K562 (cell line): ENCODE measurements around the gene ESR2. TPM values are rescaled to one million over a fixed set of nuclear protein-coding genes. Genes with fewer than 3 reads are reported as not detected.

ENCODE experiments used
- BACH1 ChIP-seq: fragments of 200-800 bp; sonication (Bioruptor generic); IDR thresholded peaks from 2 replicates; pipeline ENCODE4 v1.6.1; 2016; ENCODE audit warnings: missing genetic modification characterization, missing compliant biosample characterization
- DMBX1 ChIP-seq: fragments of 250-450 bp; sonication (Bioruptor Pico); IDR thresholded peaks from 2 replicates; pipeline ENCODE4 v1.8.0; 2022; ENCODE audit warnings: inconsistent platforms, mild to moderate bottlenecking, moderate library complexity, borderline replicate concordance
- EP300 ChIP-seq: IDR thresholded peaks from 2 replicates; pipeline ENCODE4 v1.6.1; 2012; ENCODE audit warnings: low read length, improper control_type of control experiment
- FIP1L1 ChIP-seq: fragments of 200-400 bp; formaldehyde crosslinking; IDR thresholded peaks from 2 replicates; pipeline ENCODE4 v1.6.1; 2018; ENCODE audit warnings: mild to moderate bottlenecking, low read depth, low read length; ENCODE audit not compliant: poor library complexity, severe bottlenecking
- HEY1 ChIP-seq: fragments of 250-450 bp; sonication (Bioruptor Pico); IDR thresholded peaks from 2 replicates; pipeline ENCODE4 v1.5.0; 2020; ENCODE audit warnings: mild to moderate bottlenecking, moderate library complexity, borderline replicate concordance
- LARP7 ChIP-seq: fragments of 450-650 bp; IDR thresholded peaks from 2 replicates; pipeline ENCODE4 v1.6.1; 2016
- MAFG ChIP-seq: fragments of 450-650 bp; conservative IDR thresholded peaks from 2 replicates; pipeline ENCODE4 v1.6.1; 2016; ENCODE audit warnings: missing genetic modification characterization, missing compliant biosample characterization
- MBD1 ChIP-seq: fragments of 250-450 bp; sonication (Bioruptor Pico); IDR thresholded peaks from 2 replicates; pipeline ENCODE4 v1.8.0; 2022; ENCODE audit warnings: inconsistent platforms
- MEIS2 ChIP-seq: fragments of 450-650 bp; IDR thresholded peaks from 2 replicates; pipeline ENCODE4 v1.6.1; 2014; ENCODE audit warnings: mild to moderate bottlenecking; ENCODE audit not compliant: partially characterized antibody
- NONO ChIP-seq, 2 experiments: fragments of 200-400 bp in 1 of 2; fragments of 450-650 bp in 1 of 2; formaldehyde crosslinking in 1 of 2; IDR thresholded peaks; 2 replicates each; pipeline ENCODE4 v1.6.1; 2017; ENCODE audit warnings: low read depth in 2 of 2, mild to moderate bottlenecking in 2 of 2, moderate library complexity in 2 of 2, low read length in 1 of 2
- PCBP2 ChIP-seq: fragments of 200-400 bp; formaldehyde crosslinking; IDR thresholded peaks from 2 replicates; pipeline ENCODE4 v1.6.1; 2018; ENCODE audit warnings: low read length, low read depth, mild to moderate bottlenecking, moderate library complexity; ENCODE audit not compliant: poor library complexity, severe bottlenecking
- PHTF2 ChIP-seq: fragments of 250-450 bp; sonication (Bioruptor Pico); IDR thresholded peaks from 2 replicates; pipeline ENCODE4 v1.5.0; 2021; ENCODE audit warnings: mild to moderate bottlenecking
- POLR2G ChIP-seq: fragments of 200-400 bp; formaldehyde crosslinking; IDR thresholded peaks from 2 replicates; pipeline ENCODE4 v1.6.1; 2017; ENCODE audit warnings: low read depth, mild to moderate bottlenecking, antibody characterized with exemption, low read length, moderate library complexity
- RBFOX2 ChIP-seq: fragments of 200-400 bp; formaldehyde crosslinking; IDR thresholded peaks from 2 replicates; pipeline ENCODE4 v1.6.1; 2017; ENCODE audit warnings: low read depth, mild to moderate bottlenecking, low read length, moderate library complexity
- RUNX1 ChIP-seq: sonication (generic); IDR thresholded peaks from 2 replicates; pipeline ENCODE4 v1.6.1; 2016; ENCODE audit warnings: antibody characterized with exemption, low read depth
- U2AF2 ChIP-seq: fragments of 200-400 bp; formaldehyde crosslinking; optimal IDR thresholded peaks from 2 replicates; pipeline ENCODE3; 2017; ENCODE audit warnings: low read depth, mild to moderate bottlenecking, low read length
- YBX1 ChIP-seq: fragments of 450-650 bp; IDR thresholded peaks from 2 replicates; pipeline ENCODE4 v1.7.1; 2016; ENCODE audit warnings: mild to moderate bottlenecking
- ZBTB2 ChIP-seq: fragments of 450-650 bp; IDR thresholded peaks from 2 replicates; pipeline ENCODE4 v1.6.1; 2016; ENCODE audit warnings: antibody characterized with exemption
- ZFP91 ChIP-seq: sonication (generic); formaldehyde crosslinking; IDR thresholded peaks from 2 replicates; pipeline ENCODE4 v1.8.0; 2022; ENCODE audit warnings: mild to moderate bottlenecking, missing genetic modification reagents
- ZNF197 ChIP-seq: fragments of 200-800 bp; sonication (Bioruptor generic); IDR thresholded peaks from 2 replicates; pipeline ENCODE4 v1.6.1; 2016; ENCODE audit warnings: low read depth, missing genetic modification characterization, missing compliant biosample characterization
- ZNF212 ChIP-seq: fragments of 450-650 bp; formaldehyde crosslinking; IDR thresholded peaks from 2 replicates; pipeline ENCODE4 v1.4.0; 2020; ENCODE audit warnings: mild to moderate bottlenecking
- ZNF253 ChIP-seq: fragments of 250-450 bp; sonication (Bioruptor Pico); conservative IDR thresholded peaks from 2 replicates; pipeline ENCODE4 v1.6.1; 2021; ENCODE audit warnings: mild to moderate bottlenecking
- polyA plus RNA-seq, 8 experiments: library from polyadenylated mRNA; depleted of rRNA in 4 of 8; stranded (reverse) in 5 of 8; unstranded in 3 of 8; fragments of >200 nt; fragmentation: Nextera tagmentation in 2 of 8; fragmentation: Illumina TruSeq in 1 of 8; extraction: Ambion mirVana in 2 of 8; extraction: Trizol in 1 of 8; gene quantifications; 2 replicates each; pipeline versions ENCODE4 v1.2.1 to v1.2.3, GENCODE V29; 2011 to 2014; ENCODE audit warnings: inconsistent platforms in 1 of 8, missing spikeins in 1 of 8
- total RNA-seq, 7 experiments: library from RNA; depleted of rRNA in 6 of 7; stranded (reverse); fragments of >200 nt in 6 of 7; fragmentation: Illumina TruSeq in 2 of 7; extraction: Trizol in 2 of 7; gene quantifications; 2 replicates each; pipeline versions ENCODE4 v1.2.1 to v1.2.3, GENCODE V29; 2011 to 2021; ENCODE audit warnings: low replicate concordance in 1 of 7
- TF ChIP-seq, protein P1 (sequence below): fragments of 450-650 bp; formaldehyde crosslinking; IDR thresholded peaks from 2 replicates; pipeline ENCODE4 v1.4.0; 2020; ENCODE audit warnings: mild to moderate bottlenecking, moderate library complexity
- TF ChIP-seq, protein P2 (sequence below): sonication (generic); formaldehyde crosslinking; IDR thresholded peaks from 2 replicates; pipeline ENCODE4 v1.5.0; 2020; ENCODE audit warnings: missing genetic modification reagents

Gene ESR2
- total and polyA plus RNA-seq, 9 of the 15 experiments (the other 6 are each of a cell fraction or from before 2014, with no cell fraction given): 0.07 to 3.8 (median 2.0) TPM

GRCh38 chr14:64194404-64194803 is 99.8 kb downstream of the ESR2 start (continued):
- TF ChIP-seq MAFG (tag): peak; percentile 90
- no peak for TF ChIP-seq ZNF253
- TF ChIP-seq DMBX1 (CRISPR knock-in tag): no peak
- TF ChIP-seq FIP1L1: no peak
- TF ChIP-seq RUNX1: no peak
- TF ChIP-seq RBFOX2: no peak
- TF ChIP-seq U2AF2: no peak
- TF ChIP-seq, protein P1, sequence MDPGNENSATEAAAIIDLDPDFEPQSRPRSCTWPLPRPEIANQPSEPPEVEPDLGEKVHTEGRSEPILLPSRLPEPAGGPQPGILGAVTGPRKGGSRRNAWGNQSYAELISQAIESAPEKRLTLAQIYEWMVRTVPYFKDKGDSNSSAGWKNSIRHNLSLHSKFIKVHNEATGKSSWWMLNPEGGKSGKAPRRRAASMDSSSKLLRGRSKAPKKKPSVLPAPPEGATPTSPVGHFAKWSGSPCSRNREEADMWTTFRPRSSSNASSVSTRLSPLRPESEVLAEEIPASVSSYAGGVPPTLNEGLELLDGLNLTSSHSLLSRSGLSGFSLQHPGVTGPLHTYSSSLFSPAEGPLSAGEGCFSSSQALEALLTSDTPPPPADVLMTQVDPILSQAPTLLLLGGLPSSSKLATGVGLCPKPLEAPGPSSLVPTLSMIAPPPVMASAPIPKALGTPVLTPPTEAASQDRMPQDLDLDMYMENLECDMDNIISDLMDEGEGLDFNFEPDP (CRISPR knock-in tag): no peak
- TF ChIP-seq MEIS2: no peak
- TF ChIP-seq PHTF2 (CRISPR knock-in tag): no peak
- no peak for TF ChIP-seq ZBTB2
- TF ChIP-seq MBD1 (CRISPR knock-in tag): no peak
- TF ChIP-seq BACH1 (tag): peak; percentile 73; the same call in 1 of the 2 replicates
- TF ChIP-seq ZFP91 (CRISPR knock-in tag): no peak
- TF ChIP-seq LARP7: no peak
- no peak for TF ChIP-seq NONO (IDR thresholded peaks at IDR 0.05; ENCODE audit: low read depth in 2 of 2, low read length in 1 of 2)
- no peak for TF ChIP-seq POLR2G
- TF ChIP-seq ZNF197 (CRISPR knock-in tag): no peak
- no peak for TF ChIP-seq YBX1
- no peak for TF ChIP-seq PCBP2
- no peak for TF ChIP-seq HEY1 (CRISPR knock-in tag)
- TF ChIP-seq ZNF212 (CRISPR knock-in tag): no peak
- TF ChIP-seq, protein P2, sequence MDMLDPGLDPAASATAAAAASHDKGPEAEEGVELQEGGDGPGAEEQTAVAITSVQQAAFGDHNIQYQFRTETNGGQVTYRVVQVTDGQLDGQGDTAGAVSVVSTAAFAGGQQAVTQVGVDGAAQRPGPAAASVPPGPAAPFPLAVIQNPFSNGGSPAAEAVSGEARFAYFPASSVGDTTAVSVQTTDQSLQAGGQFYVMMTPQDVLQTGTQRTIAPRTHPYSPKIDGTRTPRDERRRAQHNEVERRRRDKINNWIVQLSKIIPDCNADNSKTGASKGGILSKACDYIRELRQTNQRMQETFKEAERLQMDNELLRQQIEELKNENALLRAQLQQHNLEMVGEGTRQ: no peak
- TF ChIP-seq EP300: no peak
